Fibroblast of villous mesenchyme (primary cell): Measurements from ENCODE around the gene PAIP2. TPM values are rescaled to one million over a fixed set of nuclear protein-coding genes. Genes with fewer than 3 reads are reported as not detected.
"Not testable (repeated sequence)": the region's sequence is repeated elsewhere in the genome, so short reads cannot be mapped to it uniquely, and the experiment has no call there.

ENCODE experiments used
- DNase-seq: peaks from one replicate; pipeline ENCODE4 v3.0.0-alpha.2; 2010; ENCODE audit warnings: low read depth
- H3K4me3 ChIP-seq: 2 replicates; pipeline ENCODE4 v1.5.1; 2011; ENCODE audit warnings: low read depth, mild to moderate bottlenecking, low read length
- total RNA-seq: library from RNA; depleted of rRNA; stranded (reverse); fragments of >200 nt; gene quantifications from 2 replicates; pipeline ENCODE4 v1.2.3, GENCODE V29; 2012
- TF ChIP-seq, protein P1 (sequence below): IDR thresholded peaks from 2 replicates; pipeline ENCODE4 v1.5.1; 2012; ENCODE audit warnings: low read depth, mild to moderate bottlenecking, low read length; ENCODE audit not compliant: insufficient read depth

Gene PAIP2
- total RNA-seq, 1 donor, result 56.1 TPM

DNA sequence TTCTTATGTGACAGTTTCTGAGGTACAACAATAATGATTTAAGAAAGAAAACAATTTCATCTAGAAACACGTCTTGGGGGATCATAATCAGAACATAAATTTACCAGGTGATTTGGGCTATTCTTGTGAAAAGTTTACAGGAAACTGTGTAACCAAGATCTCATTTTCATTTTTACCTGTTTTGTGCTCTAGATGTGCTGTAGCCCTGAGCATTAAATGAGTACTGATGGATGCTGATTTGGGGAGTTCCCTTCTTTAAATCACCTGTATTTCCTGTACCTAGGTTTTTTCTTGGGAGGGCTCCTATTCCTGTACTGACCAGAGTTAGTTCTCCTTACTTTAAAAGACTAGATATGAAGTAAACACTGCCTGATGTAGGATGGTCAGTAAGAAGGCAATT, 35.5 kb upstream of the PAIP2 start:
- H3K4me3 ChIP-seq, result no peak overlapping the region
- TF ChIP-seq, protein P1, sequence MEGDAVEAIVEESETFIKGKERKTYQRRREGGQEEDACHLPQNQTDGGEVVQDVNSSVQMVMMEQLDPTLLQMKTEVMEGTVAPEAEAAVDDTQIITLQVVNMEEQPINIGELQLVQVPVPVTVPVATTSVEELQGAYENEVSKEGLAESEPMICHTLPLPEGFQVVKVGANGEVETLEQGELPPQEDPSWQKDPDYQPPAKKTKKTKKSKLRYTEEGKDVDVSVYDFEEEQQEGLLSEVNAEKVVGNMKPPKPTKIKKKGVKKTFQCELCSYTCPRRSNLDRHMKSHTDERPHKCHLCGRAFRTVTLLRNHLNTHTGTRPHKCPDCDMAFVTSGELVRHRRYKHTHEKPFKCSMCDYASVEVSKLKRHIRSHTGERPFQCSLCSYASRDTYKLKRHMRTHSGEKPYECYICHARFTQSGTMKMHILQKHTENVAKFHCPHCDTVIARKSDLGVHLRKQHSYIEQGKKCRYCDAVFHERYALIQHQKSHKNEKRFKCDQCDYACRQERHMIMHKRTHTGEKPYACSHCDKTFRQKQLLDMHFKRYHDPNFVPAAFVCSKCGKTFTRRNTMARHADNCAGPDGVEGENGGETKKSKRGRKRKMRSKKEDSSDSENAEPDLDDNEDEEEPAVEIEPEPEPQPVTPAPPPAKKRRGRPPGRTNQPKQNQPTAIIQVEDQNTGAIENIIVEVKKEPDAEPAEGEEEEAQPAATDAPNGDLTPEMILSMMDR, result no peak
- no peak for DNase-seq

DNA sequence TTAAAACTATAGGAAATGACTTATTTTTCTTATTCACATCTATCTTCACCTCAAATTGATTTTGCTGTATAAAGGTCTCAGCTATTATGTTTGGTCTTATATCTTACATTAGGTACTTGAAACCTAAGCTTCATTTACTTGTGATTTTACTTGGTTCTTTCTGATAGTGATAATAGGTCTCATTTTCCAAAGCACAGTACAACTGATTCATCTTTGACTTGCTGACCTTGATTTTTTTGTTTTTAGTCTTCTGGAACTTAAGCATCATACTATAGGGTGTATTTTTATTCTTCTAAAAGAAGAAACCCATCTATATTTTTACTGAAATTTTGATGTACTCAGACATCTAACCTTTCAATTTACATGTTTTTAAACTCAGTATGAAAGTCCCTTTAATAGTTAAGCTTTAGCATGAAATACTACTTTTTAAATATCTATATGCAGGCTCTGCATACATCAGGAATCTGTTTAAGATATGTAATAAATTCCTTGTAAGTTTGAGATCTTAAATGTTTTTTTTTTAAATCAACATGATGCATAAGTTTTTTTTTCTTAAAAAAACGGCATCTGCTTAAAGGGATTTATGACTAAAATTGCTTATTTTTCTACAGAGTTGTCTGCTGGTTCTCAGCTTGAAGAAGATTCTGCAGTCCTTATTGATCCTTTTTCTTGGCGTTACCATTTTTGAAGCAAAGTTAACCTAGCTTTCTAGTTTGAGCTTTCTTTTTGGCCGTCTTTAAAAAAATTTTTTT, 34.9 kb upstream of the PAIP2 start:
- no peak for DNase-seq
- no peak overlapping the region for H3K4me3 ChIP-seq
- TF ChIP-seq, protein P1, result no peak

DNA sequence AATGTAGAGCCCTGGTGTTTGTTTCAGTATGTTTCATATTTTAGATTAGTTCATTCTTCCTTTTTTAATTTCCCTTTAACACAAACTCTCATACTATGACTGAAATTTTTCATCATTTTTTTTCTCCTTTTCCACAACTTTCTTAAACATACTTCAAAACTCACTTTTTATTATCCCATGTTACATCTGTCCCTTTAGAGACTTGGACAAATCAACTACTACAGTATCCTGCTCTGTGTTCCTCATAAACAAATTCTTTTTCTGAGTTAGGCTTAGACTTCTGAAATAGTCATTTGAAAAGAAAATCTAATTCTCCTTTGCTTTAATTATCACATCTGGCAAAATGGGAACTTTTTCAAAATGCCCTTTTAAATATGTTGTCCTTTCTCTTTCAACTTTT, 32.9 kb upstream of the PAIP2 start:
- H3K4me3 ChIP-seq, result no peak overlapping the region
- DNase-seq, result no peak
- TF ChIP-seq, protein P1, result no peak

DNA sequence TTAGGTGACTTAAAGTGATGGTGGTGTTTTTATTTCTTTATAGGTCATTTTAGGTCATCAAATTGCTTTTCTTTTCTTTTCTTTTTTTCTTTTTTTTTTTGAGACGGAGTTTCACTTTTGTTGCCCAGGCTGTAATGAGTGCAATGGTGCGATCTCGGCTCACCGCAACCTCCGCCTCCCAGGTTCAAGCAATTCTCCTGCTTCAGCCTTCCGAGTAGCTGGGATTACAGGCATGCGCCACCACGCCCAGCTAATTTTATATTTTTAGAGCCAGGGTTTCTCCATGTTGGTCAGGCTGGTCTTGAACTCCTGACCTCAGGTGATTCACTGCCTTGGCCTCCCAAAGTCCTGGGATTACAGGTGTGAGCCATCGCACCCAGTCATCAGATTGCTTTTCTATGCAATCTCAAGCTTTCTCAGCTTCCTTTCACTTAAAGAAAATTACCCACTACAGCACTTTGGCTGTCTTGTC, 30.9 kb upstream of the PAIP2 start:
- H3K4me3 ChIP-seq, DNase-seq: not testable (repeated sequence)

DNA sequence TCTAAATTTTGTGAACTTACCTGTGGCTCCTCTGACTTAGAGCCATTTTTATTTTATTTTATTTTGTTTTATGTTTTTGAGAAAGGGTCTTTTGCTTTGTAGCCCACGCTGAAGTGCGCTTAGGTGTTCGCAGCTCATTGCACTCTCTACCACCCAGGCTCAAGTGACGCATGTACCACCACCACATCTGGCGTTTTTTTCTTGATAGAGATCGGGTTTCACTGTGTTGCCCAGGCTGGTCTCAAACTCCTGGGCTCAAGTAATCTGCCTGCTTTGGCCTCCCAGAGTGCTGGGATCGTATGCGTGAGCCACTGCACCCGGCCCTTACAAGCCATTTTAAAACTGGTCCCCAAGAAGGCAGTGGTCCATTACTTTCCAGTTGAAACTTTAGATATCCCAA, 29.6 kb upstream of the PAIP2 start:
- TF ChIP-seq, protein P1, result no peak

DNA sequence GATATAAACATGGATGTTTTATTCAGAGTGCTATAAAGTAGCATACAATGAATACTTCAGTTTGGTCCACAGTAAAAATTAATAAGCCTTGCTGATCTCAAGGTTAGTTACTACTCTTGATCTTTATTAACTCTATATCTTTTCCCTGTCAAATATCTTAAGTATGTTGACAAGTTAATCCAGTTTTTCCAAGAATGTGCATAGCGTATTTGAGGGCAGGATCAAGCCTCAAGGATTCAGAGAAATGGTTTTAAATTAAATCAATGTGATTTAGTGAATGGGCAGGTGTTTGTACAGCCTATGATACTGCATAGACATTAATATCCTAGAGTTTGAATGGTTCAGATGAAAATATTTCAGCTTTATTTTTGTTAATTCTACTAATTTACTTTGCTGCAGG, 27.4 kb upstream of the PAIP2 start:
- TF ChIP-seq, protein P1, result no peak
- DNase-seq, result no peak
- H3K4me3 ChIP-seq, result no peak overlapping the region

More for the DNA sequence above, 29.6 kb upstream of the PAIP2 start:
- DNase-seq, result no peak
- H3K4me3 ChIP-seq, result no peak overlapping the region

DNA sequence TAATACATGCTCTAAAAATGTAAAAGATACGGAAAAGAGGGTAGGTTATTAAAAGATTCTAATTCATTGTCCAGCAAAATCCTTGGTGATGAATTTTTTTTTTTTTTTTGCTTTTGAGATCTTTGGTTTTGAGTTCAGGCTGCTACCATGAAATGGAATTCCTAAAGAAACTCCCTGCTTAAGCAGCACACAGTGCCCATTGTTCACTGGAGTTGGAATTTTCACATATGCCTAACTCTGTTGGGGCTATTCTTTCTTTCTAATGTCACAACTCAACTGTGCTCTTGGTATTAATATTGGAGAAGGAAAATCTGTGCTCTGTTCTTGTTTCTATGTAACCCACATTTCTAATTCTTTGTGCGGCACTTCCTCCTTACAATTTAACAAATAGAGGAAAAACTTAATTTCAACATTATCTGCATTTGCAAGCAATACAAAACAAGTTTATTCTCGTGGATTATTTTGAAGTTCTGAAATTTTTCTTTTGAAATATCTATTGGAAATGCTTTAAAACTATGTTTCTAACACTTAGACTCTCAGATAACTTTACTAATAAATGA, 26.5 kb upstream of the PAIP2 start:
- H3K4me3 ChIP-seq, result no peak overlapping the region
- TF ChIP-seq, protein P1, result no peak
- DNase-seq, result no peak
